Adipose tissue (tissue), 3 donors: ENCODE measurements around the gene CRTC2. TPM values are rescaled to one million over a fixed set of nuclear protein-coding genes. Genes with fewer than 3 reads are reported as not detected.
"Not testable (repeated sequence)": the region's sequence is repeated elsewhere in the genome, so short reads cannot be mapped to it uniquely, and the experiment has no call there.

ENCODE experiments used
- H3K27ac ChIP-seq: one replicate; pipeline ENCODE4 v1.5.1; 2013; ENCODE audit warnings: low read depth, low read length
- WGBS, 3 donors: extraction: QIAGEN DNeasy Blood & Tissue Kit; methylation state at CpG; one replicate each; pipeline ENCODE4 v1.1.7; 2013; 5-methylcytosine and 5-hydroxymethylcytosine counted together
- polyA plus RNA-seq, 3 donors: library from polyadenylated mRNA; stranded (reverse); fragments of 200-250 nt; gene quantifications; one replicate each; pipeline ENCODE4 v1.2.3, GENCODE V29; 2013
- donor health status: healthy with polysubstance abuse.
- donor health status: Bipolar disorder and iron deficiency.
- donor health status: healthy.

CRTC2 gene
- polyA plus RNA-seq: 10 to 100 TPM; 15.4 to 38.1 (median 24.2) TPM

DNA sequence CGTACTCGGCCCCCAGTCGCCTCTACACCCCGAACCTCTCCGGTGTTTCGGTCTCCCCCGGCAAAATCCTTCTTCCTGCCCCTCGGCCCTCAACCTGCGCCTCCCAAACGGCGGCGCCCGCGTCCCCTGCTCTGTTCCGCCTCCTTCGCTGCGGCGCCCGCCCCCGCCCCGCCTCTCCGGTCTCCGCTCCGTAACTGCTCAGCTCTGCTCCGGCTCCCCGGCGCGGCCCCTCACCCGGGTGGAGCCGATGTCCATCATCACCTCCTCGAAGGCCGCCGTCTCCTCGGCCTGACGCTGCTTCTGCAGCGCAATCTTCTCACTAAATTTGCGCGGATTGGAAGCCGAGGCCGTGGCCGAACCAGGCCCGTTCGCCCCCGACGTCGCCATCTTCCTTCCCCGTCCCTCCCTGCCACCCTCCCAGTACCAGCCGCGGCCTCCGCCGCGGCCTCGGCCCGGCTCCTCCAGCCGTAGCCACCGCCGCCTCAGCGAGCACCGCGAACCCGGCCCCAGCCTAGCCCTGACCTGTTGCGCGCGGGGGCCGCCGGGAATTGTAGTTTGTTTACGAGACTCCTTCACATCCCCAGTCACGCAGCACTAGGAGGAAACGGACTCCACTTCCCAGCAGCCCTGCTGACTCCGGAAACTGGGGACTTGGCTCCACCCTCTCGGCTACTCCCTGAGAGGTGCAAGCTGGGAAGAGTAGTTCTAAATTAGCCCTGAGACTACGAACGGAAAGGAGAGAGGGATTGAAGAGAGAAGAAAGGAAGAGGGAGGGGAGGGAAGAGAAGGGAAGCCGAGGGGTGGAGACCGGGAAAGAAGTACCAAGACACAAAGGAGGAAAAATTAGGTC lies at the start of gene CRTC2:
Gene CRTC2, minus strand, starts transcription at position 502 of the 850 bp plus-strand sequence. Its CDS starts 115 bp downstream, at position 387.
- peak within 1 kb of the TSS; percentile 62 for H3K27ac ChIP-seq
- WGBS, 3 donors: 0% methylated on average over 74 of the region's 75 CpGs

- H3K27ac ChIP-seq: no peak overlapping the region
- WGBS, 3 donors: 96 to 98% (median 98%) methylated on average over 3 of the region's 3 CpGs
Observed at GRCh38 chr1:154006136-154006535, 47.7 kb upstream of the CRTC2 start.

GRCh38 chr1:154000420-154000819 lies 42.0 kb upstream of the CRTC2 start:
- 73 to 82% (median 79%) methylated on average over 4 of the region's 4 CpGs for WGBS, 3 donors
- H3K27ac ChIP-seq: no peak overlapping the region

- WGBS, 3 donors: 93 to 96% (median 95%) methylated on average over 9 to 10 of the region's 10 CpGs
- H3K27ac ChIP-seq: not testable (repeated sequence)
Observed at GRCh38 chr1:153996882-153997281, 38.5 kb upstream of the CRTC2 start.

DNA sequence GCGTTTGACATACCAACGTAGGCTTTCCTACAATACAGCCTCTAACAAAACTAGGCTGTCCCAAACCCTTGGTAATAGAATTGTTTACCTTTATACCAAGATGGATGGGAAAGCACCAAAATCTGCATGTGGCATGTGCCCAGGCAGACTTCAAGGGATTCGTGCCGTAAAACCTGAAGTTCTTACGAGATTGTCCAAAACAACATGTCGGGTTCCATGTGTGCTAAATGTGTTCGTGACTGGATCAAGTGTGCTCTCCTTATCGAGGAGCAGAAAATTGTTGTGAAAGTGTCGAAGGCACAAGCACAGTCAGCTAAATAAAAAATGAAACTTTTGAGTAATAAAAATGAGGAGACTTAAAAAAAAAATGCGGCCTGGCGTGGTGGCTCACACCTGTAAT lies 37.2 kb upstream of the CRTC2 start:
- H3K27ac ChIP-seq: no peak overlapping the region
- WGBS, 3 donors: 92 to 97% (median 97%) methylated on average over 11 of the region's 11 CpGs

DNA sequence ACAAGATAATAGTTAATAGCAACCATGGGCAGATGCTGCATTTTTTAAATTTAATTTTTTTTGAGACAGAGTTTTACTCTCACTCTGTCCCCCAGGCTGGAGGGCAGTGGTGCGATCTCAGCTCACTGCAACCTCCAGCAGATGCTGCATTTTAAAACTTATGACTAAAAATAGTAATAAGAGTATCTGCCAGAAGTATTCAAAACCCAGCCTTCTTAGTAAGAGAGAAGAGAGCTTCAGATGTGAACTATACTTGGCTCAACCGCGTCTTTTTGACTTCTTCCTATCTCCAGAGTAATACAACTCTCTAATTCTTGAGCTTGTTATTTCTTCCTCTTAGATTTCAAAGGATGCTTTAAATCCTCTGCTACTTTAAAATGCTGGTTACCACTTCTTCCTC lies 36.8 kb upstream of the CRTC2 start:
- 79 to 91% (median 83%) methylated on average over 3 of the region's 3 CpGs for WGBS, 3 donors
- no peak overlapping the region for H3K27ac ChIP-seq

DNA sequence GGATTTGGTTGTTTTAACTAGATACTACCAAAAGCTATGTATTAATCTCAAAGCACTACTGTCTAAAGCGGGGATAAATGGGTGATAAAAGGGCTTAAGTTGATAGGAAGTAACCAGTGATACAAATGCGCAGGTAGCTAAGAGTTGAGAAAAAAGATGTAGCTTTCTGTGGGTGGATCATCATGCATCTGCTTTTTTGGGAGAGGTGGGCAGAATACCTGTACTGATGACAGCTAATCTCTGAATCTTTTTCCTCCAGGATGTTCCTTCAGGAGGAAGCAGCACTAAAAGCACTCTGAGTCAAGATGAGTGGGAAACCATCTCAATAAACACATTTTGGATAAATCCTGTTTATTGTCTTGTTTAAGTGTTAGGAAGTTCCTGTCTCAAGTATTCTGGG lies 33.4 kb upstream of the CRTC2 start:
- H3K27ac ChIP-seq: no peak overlapping the region
- 84 to 88% (median 86%) methylated on average over 2 of the region's 2 CpGs for WGBS, 3 donors

DNA sequence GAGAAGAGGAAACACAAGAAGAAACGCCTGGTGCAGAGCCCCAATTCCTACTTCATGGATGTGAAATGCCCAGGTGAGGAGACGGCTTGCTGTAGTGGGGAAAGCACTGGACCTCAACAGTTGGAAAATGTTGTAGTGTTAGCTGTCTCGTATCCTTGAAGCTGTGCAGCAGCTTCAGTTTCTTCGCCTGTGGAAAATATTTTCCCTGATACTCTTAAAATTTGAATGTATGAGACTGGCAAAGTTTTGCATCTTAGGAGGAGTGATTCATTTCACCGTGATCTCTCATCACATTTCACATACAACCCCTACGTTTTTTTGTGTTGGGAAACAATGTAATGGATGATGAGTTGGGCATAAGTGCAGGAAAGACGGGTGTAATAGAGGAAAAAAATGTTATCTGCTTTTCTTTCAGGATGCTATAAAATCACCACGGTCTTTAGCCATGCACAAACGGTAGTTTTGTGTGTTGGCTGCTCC lies 32.8 kb upstream of the CRTC2 start:
- peak overlapping the region; percentile 83 for H3K27ac ChIP-seq
- WGBS, 3 donors: 6 to 10% (median 7%) methylated on average over 9 of the region's 9 CpGs

GRCh38 chr1:153990468-153991150 lies 32.2 kb upstream of the CRTC2 start, which contains the start of gene RPS27:
Gene RPS27, plus strand, starts transcription at chr1:153990762. Its CDS starts 35 bp downstream, at chr1:153990797.
- WGBS, 3 donors: 0% methylated on average over 35 to 36 of the region's 36 CpGs

DNA sequence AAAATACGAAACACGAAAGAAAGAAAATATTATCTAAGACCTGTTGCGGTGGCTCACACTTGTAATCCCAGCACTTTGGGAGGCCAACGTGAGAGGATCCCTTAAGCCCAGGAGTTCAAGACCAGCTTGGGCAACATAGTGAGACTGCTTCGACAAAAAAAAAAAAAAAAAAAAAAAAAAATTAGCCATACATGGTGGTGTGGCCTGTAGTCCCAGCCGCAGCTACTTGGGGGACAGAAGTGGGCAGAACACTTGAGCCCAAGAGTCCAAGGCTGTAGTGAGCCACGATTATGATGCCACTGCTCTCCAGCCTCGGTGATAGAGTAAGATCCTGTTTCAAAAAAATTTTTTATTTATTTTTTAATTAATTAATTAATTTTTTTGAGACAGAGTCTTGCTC lies 29.2 kb upstream of the CRTC2 start:
- WGBS, 3 donors: 89 to 91% (median 90%) methylated on average over 8 of the region's 8 CpGs
- no peak overlapping the region for H3K27ac ChIP-seq

More at GRCh38 chr1:153990468-153991150, 32.2 kb upstream of the CRTC2 start, which contains the start of gene RPS27:
- H3K27ac ChIP-seq: peak within 1 kb of the TSS; percentile 83

GRCh38 chr1:153985941-153986761 lies 27.7 kb upstream of the CRTC2 start, which contains the start of gene RAB13:
Gene RAB13, minus strand, starts transcription at chr1:153986339. Its CDS starts 103 bp downstream, at chr1:153986236.
- WGBS, 3 donors: 0 to 4% (median 1%) methylated on average over 29 to 32 of the region's 32 CpGs
- H3K27ac ChIP-seq: peak within 1 kb of the TSS; percentile 81

- peak overlapping the region; percentile 81 for H3K27ac ChIP-seq
- WGBS, 3 donors: 9 to 12% (median 9%) methylated on average over 7 of the region's 7 CpGs
Observed at GRCh38 chr1:153985341-153985912, 27.0 kb upstream of the CRTC2 start.

DNA sequence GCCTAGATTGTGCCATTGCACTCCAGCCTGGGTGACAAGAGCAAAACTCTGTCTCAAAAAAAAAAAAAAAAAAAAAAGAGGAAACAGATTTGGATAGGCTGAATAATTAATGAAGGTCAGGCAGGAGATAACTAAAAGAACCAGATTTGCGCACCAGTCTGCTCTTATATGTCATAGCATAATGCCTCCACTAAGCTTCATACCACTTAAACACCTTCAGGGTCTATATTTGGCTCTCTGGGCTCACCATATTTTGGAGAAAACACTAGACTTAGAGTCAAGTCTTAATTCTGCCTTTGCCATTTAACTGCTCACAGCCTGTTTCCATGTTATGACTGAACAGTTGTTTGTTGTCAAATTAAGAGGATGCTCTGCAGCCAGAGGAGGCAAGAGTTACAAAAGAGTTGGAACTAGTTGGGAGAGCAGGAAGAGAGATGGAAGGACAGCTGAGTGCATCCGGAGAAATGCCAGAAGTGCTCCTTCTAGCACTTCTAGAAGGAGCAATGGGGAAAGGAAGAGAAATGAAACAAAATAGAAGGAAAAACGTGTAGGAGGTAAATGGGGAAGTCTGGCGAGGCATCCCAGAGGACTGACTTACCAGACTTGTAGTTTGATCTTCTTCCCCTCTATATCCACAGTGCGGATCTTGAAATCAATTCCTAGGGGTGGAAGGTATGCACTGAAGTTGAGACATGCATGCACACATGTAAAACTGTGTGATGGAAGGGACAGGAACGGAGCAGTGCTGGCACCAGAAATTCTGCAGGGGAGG lies 25.9 kb upstream of the CRTC2 start:
- WGBS, 3 donors: 42 to 73% (median 51%) methylated on average over 6 of the region's 6 CpGs
- H3K27ac ChIP-seq: no peak overlapping the region

DNA sequence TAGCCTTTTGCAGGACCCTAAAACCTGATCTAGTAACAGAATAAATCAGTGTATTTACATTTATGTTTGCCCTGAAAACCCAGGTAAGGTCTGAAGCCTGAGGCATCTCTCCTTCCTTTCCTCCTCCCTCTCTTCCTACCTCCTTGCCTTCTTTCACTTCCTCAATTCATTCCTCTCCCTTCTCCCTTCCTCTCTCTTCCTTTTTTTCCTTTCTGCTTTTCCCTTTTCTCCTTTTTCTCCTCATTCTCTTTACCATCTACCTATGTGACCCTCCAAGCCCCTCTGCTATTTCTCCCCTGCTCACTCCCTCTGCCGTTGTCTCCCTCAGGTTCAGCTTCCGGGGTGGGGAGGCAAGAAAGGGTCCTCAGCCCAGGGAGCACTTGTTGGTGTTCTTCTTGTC lies 23.3 kb upstream of the CRTC2 start:
- H3K27ac ChIP-seq: not testable (repeated sequence)
- 74 to 89% (median 88%) methylated on average over 2 of the region's 2 CpGs for WGBS, 3 donors

DNA sequence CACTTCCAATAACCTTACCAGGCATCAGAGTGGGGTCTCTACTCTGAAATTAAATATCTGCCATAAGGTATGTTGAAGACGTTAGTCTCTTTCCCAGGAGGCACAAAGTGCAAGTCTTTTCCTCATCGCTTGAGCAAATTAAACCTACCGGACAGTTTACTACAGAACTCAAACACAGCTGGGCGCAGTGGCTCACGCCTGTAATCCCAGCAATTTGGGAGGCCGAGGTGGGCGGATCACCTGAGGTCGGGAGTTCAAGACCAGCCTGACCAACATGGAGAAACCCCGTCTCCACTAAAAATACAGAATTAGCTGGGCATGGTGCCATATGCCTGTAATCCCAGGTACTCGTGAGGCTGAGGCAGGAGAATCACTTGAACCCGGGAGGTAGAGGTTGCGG lies 20.7 kb upstream of the CRTC2 start:
- not testable (repeated sequence) for H3K27ac ChIP-seq
- 90 to 94% (median 91%) methylated on average over 12 of the region's 12 CpGs for WGBS, 3 donors

DNA sequence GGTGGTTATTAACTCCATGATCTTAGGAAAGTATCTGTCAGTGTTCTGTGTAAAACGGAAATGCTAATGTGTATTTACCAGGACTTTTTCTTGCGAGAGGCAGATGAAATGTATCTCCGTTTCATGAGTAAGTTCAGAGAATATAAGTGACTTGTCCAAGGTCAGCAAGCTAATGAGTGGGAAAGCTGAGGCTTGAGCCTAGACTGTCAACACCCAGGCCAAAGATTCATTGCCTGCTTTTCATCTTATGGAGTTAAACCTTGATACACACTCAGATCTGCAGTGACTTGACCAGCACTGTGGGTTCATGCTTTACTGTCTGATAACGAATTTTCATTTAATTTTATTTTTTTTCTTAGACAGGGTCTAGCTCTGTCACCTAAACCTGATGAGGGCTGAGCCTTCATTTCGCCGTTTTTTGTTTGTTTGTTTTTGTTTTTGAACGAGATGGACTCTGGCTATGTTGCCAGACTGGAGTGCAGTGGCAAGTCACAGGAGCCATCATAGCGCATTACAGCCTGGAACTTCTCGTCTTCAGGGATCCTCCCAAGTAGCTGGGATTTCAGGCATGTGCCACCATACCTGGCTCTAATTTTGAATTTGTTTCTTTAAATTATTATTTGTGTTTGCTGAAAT lies 20.0 kb upstream of the CRTC2 start:
- 57 to 70% (median 69%) methylated on average over 9 of the region's 9 CpGs for WGBS, 3 donors
- no peak overlapping the region for H3K27ac ChIP-seq
